GM12875 (cell line): ENCODE measurements around the gene ITGA8.

ENCODE experiments used
- H3K4me3 ChIP-seq: one replicate; pipeline ENCODE4 v1.5.1; 2011; ENCODE audit warnings: low read depth, low read length, control low read depth
- CTCF ChIP-seq: IDR thresholded peaks from 2 replicates; pipeline ENCODE4 v1.5.1; 2011; ENCODE audit warnings: low read depth, mild to moderate bottlenecking, control low read depth, inconsistent platforms, low read length, moderate library complexity, borderline replicate concordance; ENCODE audit not compliant: insufficient read depth

ITGA8 gene

GRCh38 chr10:15661574-15661973 lies 58.1 kb downstream of the ITGA8 start:
- H3K4me3 ChIP-seq: no peak overlapping the region
- no peak for TF ChIP-seq CTCF

- no peak overlapping the region for H3K4me3 ChIP-seq
- no peak for TF ChIP-seq CTCF
Measured at GRCh38 chr10:15660990-15661389, 58.7 kb downstream of the ITGA8 start.

GRCh38 chr10:15658069-15658702 lies 61.5 kb downstream of the ITGA8 start:
- no peak for TF ChIP-seq CTCF
- H3K4me3 ChIP-seq: no peak overlapping the region

GRCh38 chr10:15652757-15653156 lies 67.0 kb downstream of the ITGA8 start:
- H3K4me3 ChIP-seq: no peak overlapping the region
- TF ChIP-seq CTCF: no peak

GRCh38 chr10:15652117-15652516 lies 67.6 kb downstream of the ITGA8 start:
- no peak for TF ChIP-seq CTCF
- no peak overlapping the region for H3K4me3 ChIP-seq

- no peak for TF ChIP-seq CTCF
Measured at GRCh38 chr10:15651175-15651574, 68.5 kb downstream of the ITGA8 start.

GRCh38 chr10:15642095-15642494 lies 77.6 kb downstream of the ITGA8 start:
- TF ChIP-seq CTCF: no peak

More at GRCh38 chr10:15651175-15651574, 68.5 kb downstream of the ITGA8 start:
- H3K4me3 ChIP-seq: no peak overlapping the region

More at GRCh38 chr10:15642095-15642494, 77.6 kb downstream of the ITGA8 start:
- no peak overlapping the region for H3K4me3 ChIP-seq
